GM10248 (cell line): ENCODE measurements around the gene HECW1.

ENCODE experiments used
- CTCF ChIA-PET: fragments of 300-600 bp; sonication (Branson Sonifier 250); formaldehyde crosslinking; extraction: SDS; loops from one replicate; lab custom pipeline; 2021; ENCODE audit warnings: antibody characterized with exemption; lab: Yijun Ruan, JAX
- POLR2A ChIA-PET: fragments of 350-650 bp; sonication (Branson Sonifier 250); formaldehyde crosslinking; extraction: SDS; loops from one replicate; lab custom pipeline; 2020; ENCODE audit warnings: antibody characterized with exemption; lab: Yijun Ruan, JAX
- DNase-seq: peaks from one replicate; pipeline ENCODE4 v3.0.0; 2012; ENCODE audit errors: extremely low spot score
- TF ChIP-seq, protein P1 (sequence below): IDR thresholded peaks from 2 replicates; pipeline ENCODE4 v1.5.1; 2012; ENCODE audit warnings: mild to moderate bottlenecking, low read depth; ENCODE audit errors: extremely low read depth, missing control alignments, control extremely low read depth

Gene HECW1

DNA sequence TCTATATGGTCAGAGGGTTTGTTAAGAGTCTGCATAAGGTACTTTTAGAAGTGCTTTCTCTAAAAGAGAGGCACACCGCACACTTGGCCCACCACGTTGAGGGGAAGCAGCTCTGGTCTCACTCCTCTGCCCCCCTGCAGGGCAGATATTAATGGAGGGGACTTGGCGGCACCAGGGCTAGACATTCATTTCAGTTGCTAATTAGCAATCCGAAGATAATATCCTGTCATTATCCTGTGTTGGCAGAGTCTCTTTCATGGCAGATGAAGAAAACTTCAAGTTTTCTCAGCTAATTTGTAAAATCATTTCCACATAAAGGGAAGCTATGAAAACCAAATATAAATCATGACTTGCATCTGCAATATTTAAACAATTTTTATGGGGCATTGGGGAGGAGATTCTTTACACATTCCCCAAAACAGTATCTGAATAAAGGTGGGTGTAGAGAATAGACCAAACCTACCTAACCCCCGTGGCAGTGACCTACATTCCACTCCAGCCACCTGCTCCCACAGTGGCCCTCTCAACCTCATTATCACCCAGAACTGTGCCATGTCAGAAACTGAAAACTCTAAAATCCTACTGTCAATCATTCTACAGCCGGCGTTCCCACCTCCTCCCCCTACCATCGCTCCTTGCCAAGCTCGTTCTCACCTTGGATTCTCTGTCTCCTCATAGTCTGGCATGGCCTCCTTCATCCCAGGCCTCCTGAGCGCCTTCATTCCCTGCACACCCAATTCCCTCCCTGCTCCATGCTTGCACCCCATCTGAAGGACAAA is 416.3 kb downstream of the HECW1 start:
- no peak for DNase-seq
- ChIA-PET POLR2A (no interaction called here), CTCF (interaction anchor here (1.2 to 1.5 kb wide), 5 partner anchors 20 to 192 kb away, joined by 3 to 4 read pairs (median 3); no protein-coding TSS in a partner anchor)
- TF ChIP-seq, protein P1, sequence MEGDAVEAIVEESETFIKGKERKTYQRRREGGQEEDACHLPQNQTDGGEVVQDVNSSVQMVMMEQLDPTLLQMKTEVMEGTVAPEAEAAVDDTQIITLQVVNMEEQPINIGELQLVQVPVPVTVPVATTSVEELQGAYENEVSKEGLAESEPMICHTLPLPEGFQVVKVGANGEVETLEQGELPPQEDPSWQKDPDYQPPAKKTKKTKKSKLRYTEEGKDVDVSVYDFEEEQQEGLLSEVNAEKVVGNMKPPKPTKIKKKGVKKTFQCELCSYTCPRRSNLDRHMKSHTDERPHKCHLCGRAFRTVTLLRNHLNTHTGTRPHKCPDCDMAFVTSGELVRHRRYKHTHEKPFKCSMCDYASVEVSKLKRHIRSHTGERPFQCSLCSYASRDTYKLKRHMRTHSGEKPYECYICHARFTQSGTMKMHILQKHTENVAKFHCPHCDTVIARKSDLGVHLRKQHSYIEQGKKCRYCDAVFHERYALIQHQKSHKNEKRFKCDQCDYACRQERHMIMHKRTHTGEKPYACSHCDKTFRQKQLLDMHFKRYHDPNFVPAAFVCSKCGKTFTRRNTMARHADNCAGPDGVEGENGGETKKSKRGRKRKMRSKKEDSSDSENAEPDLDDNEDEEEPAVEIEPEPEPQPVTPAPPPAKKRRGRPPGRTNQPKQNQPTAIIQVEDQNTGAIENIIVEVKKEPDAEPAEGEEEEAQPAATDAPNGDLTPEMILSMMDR = no peak

DNA sequence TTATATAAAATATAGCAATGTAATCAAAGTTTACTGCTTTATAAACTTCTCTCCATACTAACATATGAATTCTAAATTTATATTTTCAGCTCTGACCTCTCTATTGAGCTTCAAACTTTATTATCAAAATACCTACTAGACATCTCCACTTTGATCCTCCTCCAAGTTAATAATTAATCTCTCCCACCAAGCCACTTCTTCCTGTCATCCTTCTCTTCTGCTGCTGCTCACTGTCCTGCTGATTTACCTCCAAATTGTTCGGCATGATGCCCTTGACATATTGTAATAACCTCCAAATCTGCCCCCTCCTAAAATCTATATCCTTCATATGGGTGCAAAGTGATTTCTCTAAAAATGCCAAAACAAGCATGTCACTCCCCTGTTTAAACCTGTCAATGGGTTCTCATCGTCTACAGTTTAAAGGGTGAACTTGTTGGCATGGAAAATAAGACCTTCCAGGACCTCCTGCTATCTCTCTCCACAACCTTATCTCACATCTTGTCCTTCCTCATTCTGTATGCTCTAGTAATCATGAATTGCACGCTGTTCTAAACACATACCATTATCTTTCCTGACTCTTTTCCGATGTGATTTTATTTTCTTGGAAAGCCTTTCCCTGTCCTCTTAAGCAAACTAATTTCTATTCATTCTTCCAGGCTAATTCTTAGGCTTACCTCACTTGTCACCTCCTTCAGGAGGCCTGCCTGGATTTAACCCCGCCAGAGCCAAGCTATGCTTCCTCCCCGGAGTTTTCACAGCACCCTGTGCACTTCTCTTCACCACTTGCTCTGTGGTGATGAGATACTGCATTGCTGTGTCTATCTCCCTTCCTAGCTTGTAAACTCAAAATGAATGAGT is 418.3 kb downstream of the HECW1 start:
- DNase-seq = no peak
- ChIA-PET POLR2A (no interaction called here), CTCF (no interaction called here)
- TF ChIP-seq, protein P1 = no peak

DNA sequence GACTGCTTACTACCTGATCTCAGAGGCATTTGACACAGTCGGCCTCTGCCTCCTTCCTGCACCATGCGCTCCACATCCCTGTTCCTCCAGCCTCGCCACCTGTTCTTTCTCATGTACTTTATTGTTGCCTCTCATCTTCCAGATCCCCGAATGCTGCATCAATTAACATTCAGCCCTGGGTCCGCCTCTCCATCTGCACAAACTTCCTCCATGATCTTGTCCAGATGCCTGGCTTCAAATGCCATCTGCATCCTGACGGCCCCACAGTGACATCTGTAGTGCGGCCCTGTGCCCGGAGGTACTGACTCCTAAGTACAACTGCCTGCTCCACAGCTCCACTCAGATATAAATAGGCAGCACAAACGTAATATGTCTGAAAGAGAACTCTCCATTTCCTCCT is 419.3 kb downstream of the HECW1 start:
- no peak for DNase-seq
- ChIA-PET POLR2A (no interaction called here), CTCF (no interaction called here)
- TF ChIP-seq, protein P1 = no peak

DNA sequence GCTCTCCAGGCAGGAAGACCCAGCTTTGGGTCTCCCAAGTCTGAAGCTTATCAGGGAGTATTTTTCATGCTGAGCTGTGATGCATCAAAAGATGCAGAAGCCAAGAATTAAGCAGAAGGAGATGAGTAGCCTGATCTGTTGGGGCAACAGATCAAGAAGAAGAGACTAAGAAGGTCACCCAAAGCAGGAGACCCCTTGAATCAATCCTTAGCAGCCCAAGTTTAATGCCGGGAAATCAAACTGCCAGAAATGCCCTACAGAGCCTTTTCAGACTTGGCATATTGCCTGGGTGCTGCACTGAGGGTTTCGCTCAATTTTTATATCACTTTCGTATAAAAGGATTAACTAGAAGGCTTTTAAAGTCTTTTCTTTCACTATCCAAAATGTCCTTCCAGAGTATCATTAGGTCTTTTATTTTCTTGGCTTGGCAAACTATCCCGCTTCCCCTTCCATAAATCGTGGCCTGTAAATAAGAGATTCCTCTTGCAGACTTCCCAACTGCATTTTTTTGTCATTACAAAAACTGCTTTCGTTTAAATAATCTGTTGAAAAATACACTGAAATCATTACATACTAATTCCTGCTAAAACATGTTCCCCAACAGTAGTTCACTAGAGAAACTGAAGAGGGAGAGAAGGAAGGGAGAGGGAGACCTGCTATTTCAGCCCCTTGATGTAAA is 421.5 kb downstream of the HECW1 start:
- CTCF ChIA-PET = interaction anchor here (1.6 kb wide), 1 partner anchor 17 kb away, joined by 3 read pairs; no protein-coding TSS in a partner anchor
- POLR2A ChIA-PET = no interaction called here
- no peak for DNase-seq
- TF ChIP-seq, protein P1 = no peak

DNA sequence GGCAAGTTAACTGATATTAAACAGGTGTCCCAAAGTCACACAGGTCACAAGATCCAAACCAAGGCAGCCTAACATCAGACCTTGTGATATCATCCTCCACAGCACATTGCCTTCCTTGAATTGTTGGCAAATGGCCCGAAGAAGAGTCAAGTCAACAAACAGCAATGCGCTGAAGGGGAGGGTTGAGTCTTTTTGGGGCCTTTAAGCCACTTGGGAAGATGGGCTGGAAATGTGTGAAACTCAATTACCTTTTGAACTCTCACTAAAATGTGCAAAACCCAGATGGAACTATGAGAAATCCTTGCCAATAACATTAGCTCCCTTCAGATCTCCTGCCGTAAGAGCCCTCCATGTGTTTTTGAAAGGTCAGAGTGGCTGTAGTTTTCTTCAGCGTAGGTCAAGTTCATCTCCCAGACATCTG is 422.6 kb downstream of the HECW1 start:
- POLR2A ChIA-PET = no interaction called here
- TF ChIP-seq, protein P1 = no peak
- no peak for DNase-seq
- CTCF ChIA-PET = no interaction called here
